Effector memory CD4-positive, alpha-beta T cell (primary cell): ENCODE data around the gene RBM14.

Experiments used
- DNase-seq, 3 donors: peaks; one replicate each; pipeline ENCODE4 v3.0.0-alpha.2; 2020
- H3K27ac ChIP-seq: 2 replicates; pipeline ENCODE4 v1.7.0; 2013; ENCODE audit warnings: mild to moderate bottlenecking, low read length, moderate library complexity; ENCODE audit not compliant: insufficient read depth, poor library complexity, severe bottlenecking
- H3K27me3 ChIP-seq: replicated peaks from 2 replicates; pipeline ENCODE4 v1.7.0; 2013; ENCODE audit warnings: mild to moderate bottlenecking, low read length; ENCODE audit not compliant: insufficient read depth, control insufficient read depth, poor library complexity, severe bottlenecking
- H3K36me3 ChIP-seq: 2 replicates; pipeline ENCODE4 v1.7.0; 2013; ENCODE audit warnings: mild to moderate bottlenecking, low read length, moderate library complexity; ENCODE audit not compliant: control insufficient read depth, insufficient read depth
- H3K4me1 ChIP-seq: 2 replicates; pipeline ENCODE4 v1.7.0; 2013; ENCODE audit warnings: low read length, mild to moderate bottlenecking; ENCODE audit not compliant: control insufficient read depth, insufficient read depth, poor library complexity, severe bottlenecking
- H3K4me3 ChIP-seq: 2 replicates; pipeline ENCODE4 v1.7.0; 2013; ENCODE audit warnings: low read length, low read depth, mild to moderate bottlenecking; ENCODE audit not compliant: insufficient read depth, poor library complexity, severe bottlenecking
- H3K9me3 ChIP-seq: 2 replicates; pipeline ENCODE4 v1.7.0; 2013; ENCODE audit warnings: mild to moderate bottlenecking, low read length, moderate library complexity; ENCODE audit not compliant: control insufficient read depth

The RBM14 gene

GRCh38 chr11:66643745-66644437 is 27.5 kb downstream of the RBM14 start:
- no peak for DNase-seq
- Histone ChIP-seq H3K9me3 (no peaks in the 10 kb centered on the region), H3K4me3 (no peak overlapping the region), H3K4me1 (peaks cover 46% of the 10 kb centered on the region), H3K27ac (no peak overlapping the region), H3K36me3 (peaks cover 76% of the 10 kb centered on the region), H3K27me3 (no peaks in the 10 kb centered on the region)

- Histone ChIP-seq H3K27ac (no peak overlapping the region), H3K4me1 (peaks cover 25% of the 10 kb centered on the region), H3K4me3 (no peak overlapping the region), H3K27me3 (no peaks in the 10 kb centered on the region), H3K9me3 (no peaks in the 10 kb centered on the region), H3K36me3 (peaks cover 75% of the 10 kb centered on the region)
- DNase-seq, result no peak
Measured at GRCh38 chr11:66646828-66647227, 30.4 kb downstream of the RBM14 start.

DNA sequence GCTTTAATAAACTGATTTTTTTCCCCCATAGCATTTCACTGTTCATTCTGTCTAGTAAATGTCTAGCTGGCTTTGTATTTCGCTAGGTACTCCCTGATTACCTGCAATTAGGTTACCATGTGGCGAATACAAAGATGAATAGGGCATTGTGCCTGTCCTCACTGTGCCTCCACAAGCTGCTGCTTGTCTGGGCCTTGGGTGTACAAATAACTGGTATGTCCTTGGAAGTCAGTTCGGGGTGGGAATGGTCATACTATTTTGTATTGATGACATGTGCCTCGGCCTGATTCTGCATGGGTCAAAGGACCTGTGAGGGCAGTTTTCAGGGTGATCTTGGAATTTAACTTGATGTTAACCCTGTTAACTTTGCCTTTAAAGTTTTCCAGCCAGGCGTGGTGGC is 33.5 kb downstream of the RBM14 start:
- peaks cover 54% of the 10 kb centered on the region for H3K36me3 ChIP-seq
- H3K27me3 ChIP-seq, result no peaks in the 10 kb centered on the region
- no peak overlapping the region for H3K4me3 ChIP-seq
- H3K27ac ChIP-seq, result no peak overlapping the region
- H3K4me1 ChIP-seq, result peaks cover 7% of the 10 kb centered on the region
- H3K9me3 ChIP-seq, result no peaks in the 10 kb centered on the region
- no peak for DNase-seq

DNA sequence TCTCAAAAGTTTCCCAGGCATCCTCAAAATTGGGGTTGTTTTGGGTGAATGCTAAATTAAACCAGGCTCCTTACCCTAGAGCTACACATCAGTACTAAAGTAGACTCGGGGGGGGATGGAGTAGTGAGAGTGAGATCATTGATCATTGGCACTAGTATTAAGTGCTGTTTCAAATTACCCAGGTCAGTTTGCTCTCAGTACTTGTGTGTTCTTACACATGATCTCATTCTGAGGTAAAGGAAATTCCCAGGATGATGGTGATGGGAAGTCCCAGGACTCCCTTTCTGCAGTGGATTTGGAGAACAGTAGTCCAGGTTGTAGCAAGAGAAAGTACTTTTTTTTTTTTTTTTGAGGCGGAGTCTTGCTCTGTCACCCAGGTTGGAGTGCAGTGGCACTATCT is 34.6 kb downstream of the RBM14 start:
- DNase-seq, result no peak
- H3K9me3 ChIP-seq, result no peaks in the 10 kb centered on the region
- H3K4me1 ChIP-seq, result peaks cover 5% of the 10 kb centered on the region
- H3K27ac ChIP-seq, result no peak overlapping the region
- H3K36me3 ChIP-seq, result peaks cover 46% of the 10 kb centered on the region
- H3K4me3 ChIP-seq, result no peak overlapping the region
- H3K27me3 ChIP-seq, result no peaks in the 10 kb centered on the region

DNA sequence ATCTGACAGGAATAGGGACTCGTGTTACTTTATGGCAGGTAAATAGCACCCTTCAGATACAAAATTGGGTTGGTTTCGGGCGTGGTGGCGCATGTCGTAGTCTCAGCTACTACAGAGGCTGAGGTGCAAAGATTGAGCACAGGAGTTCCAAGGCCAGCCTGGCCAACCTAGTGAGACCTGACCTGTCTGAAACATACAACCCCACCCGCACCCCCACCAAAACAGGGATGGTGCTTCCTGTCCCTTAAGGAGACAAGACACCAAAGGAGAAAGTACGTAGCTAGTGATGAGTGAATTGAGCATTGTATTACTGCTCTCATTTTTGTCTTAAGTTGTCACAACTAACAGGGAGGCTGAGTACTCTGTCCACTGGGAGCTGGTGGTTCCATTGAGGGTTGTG is 36.2 kb downstream of the RBM14 start:
- Histone ChIP-seq H3K36me3 (peaks cover 37% of the 10 kb centered on the region), H3K4me1 (no peaks in the 10 kb centered on the region), H3K4me3 (no peak overlapping the region), H3K27me3 (no peaks in the 10 kb centered on the region), H3K9me3 (no peaks in the 10 kb centered on the region), H3K27ac (no peak overlapping the region)
- no peak for DNase-seq

GRCh38 chr11:66653123-66653522 is 36.7 kb downstream of the RBM14 start:
- H3K36me3 ChIP-seq, result peaks cover 33% of the 10 kb centered on the region
- H3K4me1 ChIP-seq, result no peaks in the 10 kb centered on the region
- DNase-seq, result no peak
- H3K4me3 ChIP-seq, result no peak overlapping the region
- no peak overlapping the region for H3K27ac ChIP-seq
- H3K9me3 ChIP-seq, result no peaks in the 10 kb centered on the region
- no peaks in the 10 kb centered on the region for H3K27me3 ChIP-seq

GRCh38 chr11:66659763-66660162 is 43.3 kb downstream of the RBM14 start:
- no peaks in the 10 kb centered on the region for H3K27me3 ChIP-seq
- no peak overlapping the region for H3K4me3 ChIP-seq
- no peaks in the 10 kb centered on the region for H3K9me3 ChIP-seq
- H3K4me1 ChIP-seq, result no peaks in the 10 kb centered on the region
- no peak for DNase-seq
- H3K36me3 ChIP-seq, result peaks cover 42% of the 10 kb centered on the region
- H3K27ac ChIP-seq, result no peak overlapping the region

DNA sequence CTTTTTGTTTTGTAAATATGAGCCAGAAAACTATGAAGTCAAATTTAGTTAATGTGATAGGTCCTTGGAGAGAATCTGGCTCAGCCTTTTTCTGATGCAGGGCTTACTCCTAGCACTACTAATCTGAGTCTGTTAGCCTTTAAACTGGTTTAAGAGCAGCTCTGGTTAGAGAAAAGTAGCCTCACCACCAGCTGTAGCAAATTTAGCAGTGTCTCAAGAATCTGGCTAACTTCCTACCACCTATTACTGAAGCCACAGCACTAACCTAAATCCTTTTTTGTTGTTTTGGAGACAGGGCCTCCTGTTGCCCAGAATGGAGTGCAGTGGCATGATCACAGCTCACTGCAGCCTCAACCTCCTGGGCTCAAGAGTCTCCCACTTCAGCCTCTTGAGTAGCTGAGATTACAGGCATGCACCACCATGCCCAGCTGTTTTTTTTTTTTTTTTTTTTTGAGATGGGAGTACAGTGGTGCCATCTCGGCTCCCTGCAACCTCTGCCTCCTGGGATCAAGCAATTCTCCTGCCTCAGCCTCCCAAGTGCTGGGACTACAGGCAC is 47.4 kb downstream of the RBM14 start:
- Histone ChIP-seq H3K36me3 (peaks cover 58% of the 10 kb centered on the region), H3K9me3 (no peaks in the 10 kb centered on the region), H3K27me3 (no peaks in the 10 kb centered on the region), H3K4me3 (no peak overlapping the region), H3K27ac (no peak overlapping the region), H3K4me1 (no peaks in the 10 kb centered on the region)
- no peak for DNase-seq

- no peak overlapping the region for H3K4me3 ChIP-seq
- DNase-seq, result no peak
- peaks cover 53% of the 10 kb centered on the region for H3K36me3 ChIP-seq
- H3K27me3 ChIP-seq, result no peaks in the 10 kb centered on the region
- no peak overlapping the region for H3K27ac ChIP-seq
- no peaks in the 10 kb centered on the region for H3K4me1 ChIP-seq
- H3K9me3 ChIP-seq, result no peaks in the 10 kb centered on the region
Measured at GRCh38 chr11:66665369-66665768, 48.9 kb downstream of the RBM14 start.

DNA sequence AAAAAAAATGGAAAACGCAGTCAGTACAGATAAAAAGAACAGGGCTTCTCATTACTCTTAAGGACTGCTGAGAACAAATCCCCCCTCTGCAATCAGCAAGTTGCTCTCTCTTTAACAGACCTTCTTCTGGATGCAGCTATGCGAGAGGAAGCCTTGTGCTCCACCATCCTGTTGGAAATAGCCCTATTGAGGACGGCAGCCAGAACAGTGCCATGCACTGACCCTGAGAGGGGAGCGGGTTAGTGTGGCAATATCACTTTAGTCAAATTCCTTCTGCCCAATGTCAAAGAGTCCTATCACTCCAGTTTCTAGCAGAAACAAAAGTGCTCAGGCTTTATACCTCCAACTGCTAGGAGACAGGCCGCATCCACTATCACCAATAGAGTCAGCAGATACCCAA is 54.4 kb downstream of the RBM14 start:
- Histone ChIP-seq H3K4me1 (no peaks in the 10 kb centered on the region), H3K27me3 (no peaks in the 10 kb centered on the region), H3K36me3 (peaks cover 29% of the 10 kb centered on the region), H3K9me3 (no peaks in the 10 kb centered on the region), H3K4me3 (no peak overlapping the region), H3K27ac (no peak overlapping the region)
- DNase-seq, result no peak
